ENCODE measurements around the gene SEPTIN6. TPM values are rescaled to one million over a fixed set of nuclear protein-coding genes. Genes with fewer than 3 reads are reported as not detected.
A peak's percentile ranks its signal among the peaks of the same experiment; 100 is the strongest.

SEPTIN6 gene
- total RNA-seq, result 100 to 1,000 TPM; 110 to 233 TPM

DNA sequence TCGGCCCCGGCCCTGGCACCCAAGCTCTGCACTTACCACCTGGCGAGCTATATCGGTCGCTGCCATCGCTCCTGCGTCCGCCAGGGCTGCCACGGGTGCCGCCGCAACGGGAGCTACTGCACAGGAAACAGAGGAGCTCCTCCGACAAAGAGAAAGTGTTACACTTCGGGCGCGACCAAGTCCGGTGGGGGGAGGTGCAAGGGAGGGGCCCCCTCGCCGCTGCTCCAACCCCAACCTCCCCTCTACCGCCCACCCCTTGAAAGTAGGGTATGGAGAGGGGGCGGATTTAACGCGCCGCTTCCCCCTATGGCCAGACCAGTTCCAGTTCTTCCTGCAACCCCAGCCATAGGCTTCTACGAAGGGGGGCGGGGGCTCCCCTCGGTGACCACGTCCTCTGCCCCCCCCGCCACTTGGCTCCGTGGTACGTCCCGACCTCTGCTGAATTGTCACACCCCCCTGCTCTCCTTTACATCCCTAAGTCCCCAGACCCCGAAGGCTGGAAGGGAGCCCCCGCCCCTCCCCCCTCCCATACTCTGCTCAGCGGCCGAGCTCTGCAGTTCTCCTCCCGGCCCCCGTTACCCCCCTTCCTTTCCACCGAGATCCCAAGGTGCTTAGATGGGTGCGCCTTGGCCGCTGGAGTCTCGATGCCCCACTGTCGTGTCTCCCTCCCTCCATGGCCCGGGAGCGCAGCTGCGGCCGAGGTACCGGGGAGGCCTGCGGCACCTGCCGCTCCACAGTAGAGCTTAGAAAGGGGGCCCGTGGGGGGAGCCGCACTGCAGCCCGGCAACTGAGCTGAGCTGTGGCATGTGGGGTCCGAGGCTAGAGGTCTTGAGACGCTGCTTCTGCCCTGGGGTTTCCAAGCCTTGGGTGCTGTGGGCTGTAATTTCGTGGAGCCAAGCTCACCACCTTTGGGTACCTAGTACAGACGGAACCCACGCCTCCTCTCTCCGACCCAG, at the start of gene SEPTIN6:
TSS of gene SEPTIN6 (minus strand) at position 129 of the 956 bp plus-strand sequence. CDS start at position 66, 63 bp downstream.
- Mint-ChIP-seq H3K36me3 (peaks cover 7 to 12% of the 10 kb centered on the region in 2 donors), H3K9me3 (no peaks in the 10 kb centered on the region), H3K27ac (peak within 1 kb of the TSS; percentile 95 to 96)
- peak; percentile 78 to 84 for DNase-seq (ENCODE audit: low spot score in 2 of 2)
- peak; percentile 65 to 76 for ATAC-seq

DNA sequence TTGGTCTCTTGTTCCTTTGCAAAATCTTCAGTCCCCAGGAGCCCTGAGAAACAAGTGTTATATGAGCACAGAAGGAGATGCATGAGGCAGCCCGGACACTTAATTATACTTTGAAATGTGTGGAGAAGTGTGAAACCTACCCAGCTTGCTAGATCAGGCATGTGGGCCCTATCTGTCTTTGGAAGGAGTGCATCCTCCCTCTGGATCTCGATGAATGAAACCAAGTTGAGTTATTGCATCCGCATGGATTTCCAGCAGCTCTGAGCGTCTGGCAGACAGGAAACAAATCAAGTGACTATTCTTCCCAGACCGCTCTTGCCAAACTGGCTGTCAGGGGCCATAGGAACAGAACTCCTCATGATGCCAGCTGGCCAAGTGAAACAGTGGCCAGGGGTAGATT, 45.8 kb upstream of the SEPTIN6 start:
- Mint-ChIP-seq H3K36me3 (no peaks in the 10 kb centered on the region), H3K9me3 (no peaks in the 10 kb centered on the region), H3K27ac (no peak overlapping the region)
- no peak for DNase-seq (ENCODE audit: low spot score in 2 of 2)
- no peak for ATAC-seq

DNA sequence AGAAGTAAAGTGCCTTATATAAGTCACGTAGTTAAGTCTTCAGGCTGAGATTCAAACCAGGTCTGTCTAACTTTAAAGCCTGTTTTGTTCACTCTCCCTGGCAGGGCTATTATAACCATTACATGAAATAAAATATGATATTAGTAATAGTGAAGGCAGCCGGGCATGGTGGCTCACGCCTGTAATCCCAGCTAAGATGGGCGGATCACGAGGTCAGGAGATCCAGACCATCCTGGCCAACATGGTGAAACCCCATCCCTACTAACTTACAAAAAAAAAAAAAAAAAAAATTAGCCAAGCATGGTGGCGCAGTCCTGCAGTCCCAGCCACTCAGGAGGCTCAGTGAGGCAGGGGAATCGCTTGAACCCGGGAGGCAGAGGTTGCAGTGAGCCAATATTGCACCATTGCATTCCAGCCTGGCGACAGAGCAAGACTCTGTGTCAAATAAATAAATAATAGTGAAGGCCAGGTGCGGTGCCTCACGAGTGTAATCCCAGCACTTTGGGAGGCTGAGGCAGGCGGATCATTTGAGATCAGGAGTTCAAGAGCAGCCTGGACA, 43.3 kb upstream of the SEPTIN6 start:
- Mint-ChIP-seq H3K9me3 (no peaks in the 10 kb centered on the region), H3K27ac (no peak overlapping the region), H3K36me3 (no peaks in the 10 kb centered on the region)
- no peak for DNase-seq (ENCODE audit: low spot score in 2 of 2)
- no peak for ATAC-seq

DNA sequence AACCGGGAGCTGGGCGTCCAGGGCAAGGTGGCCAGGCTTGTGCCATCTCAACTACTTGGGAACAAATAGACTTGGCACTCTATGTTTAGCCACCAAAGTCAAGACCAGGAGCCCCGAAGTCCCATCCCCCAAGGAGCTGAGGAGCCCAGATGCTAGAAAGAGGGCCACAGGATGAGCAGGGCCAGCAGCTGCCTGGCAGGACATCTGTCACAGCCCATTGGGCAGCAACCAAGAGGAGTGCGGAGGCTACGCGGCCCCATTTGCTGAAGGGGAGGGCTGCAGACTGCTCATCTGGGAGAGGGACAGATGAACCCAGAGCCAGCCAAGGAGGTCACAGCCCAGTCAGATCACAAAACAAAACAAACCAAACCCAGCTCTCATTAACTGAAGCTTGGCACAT, 42.5 kb upstream of the SEPTIN6 start:
- Mint-ChIP-seq H3K36me3 (no peaks in the 10 kb centered on the region), H3K9me3 (no peaks in the 10 kb centered on the region)
- no peak for ATAC-seq

DNA sequence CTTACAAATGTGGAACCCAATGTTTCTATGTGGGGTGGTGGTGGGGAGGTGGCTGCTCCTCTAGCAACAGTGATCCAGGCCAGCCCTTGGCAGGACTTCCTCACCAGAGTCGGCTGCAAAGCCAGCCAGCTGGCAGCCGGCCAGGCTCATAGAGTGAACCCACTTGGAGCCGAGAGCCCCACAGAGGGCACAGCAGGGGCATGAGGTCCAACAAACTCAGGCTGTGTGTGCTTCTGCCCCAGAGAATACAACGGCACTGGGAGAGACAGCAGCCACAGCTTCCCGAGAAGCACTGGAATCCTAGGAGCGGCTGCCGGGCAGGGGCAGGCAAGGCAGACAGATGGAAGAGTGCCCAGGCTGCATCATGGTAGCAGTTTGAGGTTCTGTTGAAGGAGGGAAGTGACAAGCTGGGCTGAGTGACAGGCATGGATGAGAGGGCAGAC, 42.0 kb upstream of the SEPTIN6 start:
- Mint-ChIP-seq H3K9me3 (no peaks in the 10 kb centered on the region), H3K36me3 (no peaks in the 10 kb centered on the region), H3K27ac (no peak overlapping the region)
- DNase-seq (ENCODE audit: low spot score in 2 of 2) (no peak), ATAC-seq (no peak)

More for the DNA sequence above, 42.5 kb upstream of the SEPTIN6 start:
- no peak overlapping the region for H3K27ac Mint-ChIP-seq
- DNase-seq (ENCODE audit: low spot score in 2 of 2), result no peak

DNA sequence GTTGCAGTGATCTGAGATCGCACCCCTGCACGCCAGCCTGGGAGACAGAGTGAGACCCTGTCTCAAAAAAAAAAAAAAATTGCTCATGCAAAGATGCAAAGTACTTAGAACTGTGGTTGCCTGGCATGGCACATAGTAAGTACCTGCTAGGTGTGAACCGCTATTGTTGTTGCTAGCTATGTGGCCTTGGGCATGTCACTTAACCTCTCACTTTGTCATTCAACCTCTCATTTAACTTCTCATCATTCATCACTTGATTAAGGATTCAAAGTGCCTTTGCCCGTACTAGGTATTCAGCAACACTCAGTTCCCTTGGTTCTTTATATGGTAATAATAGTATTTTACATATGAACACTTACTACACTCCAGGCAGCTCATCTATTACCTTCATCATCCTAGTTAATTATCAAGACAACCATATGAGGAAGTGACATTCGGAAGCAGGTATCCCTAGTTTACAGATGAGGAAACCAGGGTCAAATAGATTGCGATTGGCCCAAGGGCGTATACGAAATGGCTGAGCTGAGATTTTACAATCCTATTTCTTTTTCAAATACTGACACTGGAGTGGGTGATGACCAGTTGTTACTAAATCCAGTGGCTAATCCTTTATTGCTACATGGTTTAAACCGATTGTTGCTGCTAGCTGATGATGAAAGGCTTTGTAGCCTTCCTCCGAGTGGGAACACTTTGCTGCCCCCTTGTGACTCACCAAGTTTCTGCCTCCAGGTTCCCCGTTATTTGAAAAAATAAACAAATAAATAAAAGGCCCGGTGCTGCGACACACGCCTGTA, 36.6 kb upstream of the SEPTIN6 start:
- no peak overlapping the region for H3K27ac Mint-ChIP-seq
- peak; percentile 41 to 45 for ATAC-seq
- no peaks in the 10 kb centered on the region for H3K9me3 Mint-ChIP-seq
- H3K36me3 Mint-ChIP-seq, result no peaks in the 10 kb centered on the region
- peak in 1 of 2 donors; percentile 60 for DNase-seq (ENCODE audit: low spot score in 2 of 2)

DNA sequence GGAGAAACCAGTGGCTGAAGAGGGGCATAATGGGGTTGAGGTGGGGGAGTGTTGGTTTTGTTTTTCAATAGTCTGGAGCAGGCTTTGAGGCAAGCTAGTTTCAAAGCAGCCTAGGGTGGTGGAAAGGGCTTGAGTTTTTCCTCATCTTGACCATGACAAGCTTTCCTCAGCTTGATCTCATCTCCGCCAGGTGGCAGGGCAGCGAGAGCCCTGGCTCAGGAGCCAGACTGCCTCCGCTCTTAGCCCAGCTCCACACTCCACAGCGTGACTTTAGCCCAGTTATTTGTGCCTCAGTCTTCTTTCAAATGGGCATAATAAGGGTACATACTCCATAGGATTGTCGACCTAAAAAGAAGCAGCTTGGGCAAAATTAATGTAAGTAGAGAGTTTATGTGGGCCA, 35.5 kb upstream of the SEPTIN6 start:
- Mint-ChIP-seq H3K27ac (no peak overlapping the region), H3K36me3 (no peaks in the 10 kb centered on the region), H3K9me3 (no peaks in the 10 kb centered on the region)
- ATAC-seq, result no peak
- DNase-seq (ENCODE audit: low spot score in 2 of 2), result no peak

DNA sequence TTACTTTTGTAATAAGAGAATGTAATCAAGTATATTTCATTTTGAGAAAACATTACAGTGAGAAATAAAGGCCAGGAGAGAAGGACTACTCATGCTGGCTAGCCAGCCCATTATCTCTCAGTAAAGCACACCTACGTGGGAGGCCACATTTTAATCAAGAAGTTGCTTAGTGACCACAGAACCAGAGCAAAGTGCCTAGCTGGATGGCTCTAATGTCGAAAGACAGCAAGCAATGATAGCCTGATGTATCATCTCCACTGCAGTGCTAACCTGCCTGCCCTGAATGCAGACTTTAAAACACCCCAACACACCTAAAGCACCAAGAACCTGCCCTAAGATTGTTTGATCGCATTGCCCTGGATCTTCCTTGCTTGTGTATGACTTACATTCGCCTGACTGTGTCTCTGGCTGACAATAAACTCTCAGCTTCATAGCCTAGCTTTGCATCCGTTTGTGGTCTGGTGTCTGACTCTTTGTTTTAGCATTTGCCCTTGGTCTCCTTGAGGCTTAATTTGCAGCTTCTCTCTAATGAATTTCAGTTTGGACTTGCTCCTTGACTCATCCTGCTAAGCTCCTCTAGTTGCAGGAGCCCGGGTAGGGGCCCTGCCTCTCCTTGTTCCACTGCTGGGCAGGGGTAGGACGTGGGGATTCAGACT, 34.1 kb upstream of the SEPTIN6 start:
- Mint-ChIP-seq H3K27ac (no peak overlapping the region), H3K36me3 (no peaks in the 10 kb centered on the region), H3K9me3 (no peaks in the 10 kb centered on the region)
- DNase-seq (ENCODE audit: low spot score in 2 of 2) (peak in 1 of 2 donors; percentile 3), ATAC-seq (peak; percentile 59 to 76)

DNA sequence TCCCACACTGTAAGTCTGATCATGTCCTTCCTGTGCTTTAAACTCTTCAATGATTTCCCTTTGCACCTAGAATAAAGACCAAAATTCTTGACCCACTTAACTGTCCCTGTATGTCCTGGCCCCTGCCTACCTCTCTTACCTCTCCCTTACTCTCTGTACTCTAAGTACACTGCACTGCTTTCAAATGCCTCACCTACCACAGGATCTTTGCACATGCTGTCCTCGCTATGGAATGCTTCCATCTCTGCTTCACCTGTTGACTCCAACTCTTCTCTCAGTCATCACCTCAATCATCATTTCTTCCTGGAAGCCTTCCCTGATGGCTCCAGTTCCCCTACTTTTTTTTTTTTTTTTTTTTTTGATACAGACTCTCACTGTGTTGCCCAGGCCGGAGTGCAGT, 29.0 kb upstream of the SEPTIN6 start:
- Mint-ChIP-seq H3K9me3 (no peaks in the 10 kb centered on the region), H3K27ac (no peak overlapping the region), H3K36me3 (no peaks in the 10 kb centered on the region)
- no peak for ATAC-seq
- no peak for DNase-seq (ENCODE audit: low spot score in 2 of 2)

DNA sequence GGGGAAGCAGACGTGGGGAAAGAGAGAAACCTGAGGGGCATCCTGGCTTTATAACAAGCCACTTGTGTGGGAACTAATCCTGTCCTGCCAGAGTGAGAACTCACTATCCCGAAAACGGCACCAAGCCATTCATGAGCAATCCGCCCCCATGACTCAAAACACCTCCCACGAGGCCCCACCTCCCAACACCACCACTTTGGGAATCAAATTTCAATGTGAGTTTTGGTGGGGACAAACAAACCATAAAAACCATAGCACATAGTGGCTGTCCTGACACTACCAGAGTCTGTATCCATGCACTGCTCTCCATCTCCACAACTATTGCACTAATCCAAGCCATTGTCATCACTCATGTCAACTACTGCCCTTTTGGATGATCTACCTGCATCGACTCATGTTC, 28.5 kb upstream of the SEPTIN6 start:
- H3K36me3 Mint-ChIP-seq, result no peaks in the 10 kb centered on the region
- DNase-seq (ENCODE audit: low spot score in 2 of 2), result no peak
- no peak for ATAC-seq
- no peak overlapping the region for H3K27ac Mint-ChIP-seq
- H3K9me3 Mint-ChIP-seq, result no peaks in the 10 kb centered on the region

DNA sequence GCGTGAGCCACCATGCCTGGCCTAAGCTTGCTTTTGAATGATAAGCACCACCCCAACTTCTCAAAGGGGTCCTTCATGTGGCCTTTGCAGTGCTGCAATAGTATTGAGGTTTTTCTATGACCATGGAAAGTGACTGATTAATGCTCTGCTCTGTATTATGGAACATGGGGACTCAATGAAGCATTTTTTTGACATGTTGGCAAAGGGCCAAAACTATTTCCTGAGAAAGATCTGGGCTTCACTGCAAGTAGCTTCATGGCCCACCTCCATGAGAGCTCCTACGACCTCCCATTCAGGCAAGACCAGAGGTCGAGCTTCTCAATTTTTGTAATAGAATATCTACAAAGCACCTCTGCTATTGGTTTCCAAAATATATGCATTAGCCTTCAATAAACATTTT, 16.7 kb upstream of the SEPTIN6 start:
- no peaks in the 10 kb centered on the region for H3K36me3 Mint-ChIP-seq
- ATAC-seq, result no peak
- no peak for DNase-seq (ENCODE audit: low spot score in 2 of 2)
- no peak overlapping the region for H3K27ac Mint-ChIP-seq
- H3K9me3 Mint-ChIP-seq, result peaks cover 0 to 4% of the 10 kb centered on the region in 2 donors

DNA sequence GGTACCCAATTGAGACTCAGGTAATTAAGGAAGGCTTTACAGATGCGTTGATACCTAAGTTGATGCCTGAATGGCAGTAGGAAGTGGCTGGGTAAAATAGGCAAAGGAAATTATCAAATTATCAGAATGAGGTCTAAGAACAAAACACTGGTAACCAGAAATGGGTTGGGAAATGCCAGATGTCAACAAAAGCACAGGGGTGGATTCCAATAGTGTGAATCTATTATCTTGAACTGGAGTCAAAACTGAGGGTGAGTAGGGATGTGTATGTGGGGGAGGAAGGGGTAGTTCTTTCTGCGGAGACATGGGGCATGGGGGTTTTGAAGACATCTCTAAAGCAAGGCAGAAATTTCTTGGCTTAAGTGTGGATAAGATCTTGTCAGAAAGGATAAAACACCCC, 16.0 kb upstream of the SEPTIN6 start:
- H3K36me3 Mint-ChIP-seq, result no peaks in the 10 kb centered on the region
- H3K27ac Mint-ChIP-seq, result no peak overlapping the region
- no peak for DNase-seq (ENCODE audit: low spot score in 2 of 2)
- no peak for ATAC-seq
- peaks cover 0 to 9% of the 10 kb centered on the region in 2 donors for H3K9me3 Mint-ChIP-seq

DNA sequence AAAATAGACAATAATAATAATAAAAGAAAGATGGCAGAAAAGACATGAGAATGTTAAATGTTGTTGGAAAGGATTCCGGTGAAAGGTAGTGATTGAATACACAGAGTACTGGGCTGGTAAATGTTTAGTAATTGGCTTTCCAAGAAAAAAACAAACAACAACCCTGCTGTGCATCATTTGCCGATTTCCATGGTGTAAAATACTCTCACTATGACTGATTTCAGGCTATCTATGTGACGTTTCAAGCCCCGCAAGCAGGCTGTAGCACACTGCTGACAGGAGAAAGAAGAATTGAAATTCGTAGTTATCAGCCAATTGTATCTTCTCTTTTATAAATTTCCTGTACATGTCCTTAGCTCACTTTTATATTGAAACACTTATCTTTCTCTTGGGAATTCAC, 13.6 kb upstream of the SEPTIN6 start:
- ATAC-seq, result no peak
- DNase-seq (ENCODE audit: low spot score in 2 of 2), result no peak
- H3K36me3 Mint-ChIP-seq, result no peaks in the 10 kb centered on the region
- H3K27ac Mint-ChIP-seq, result no peak overlapping the region
- peaks cover 0 to 9% of the 10 kb centered on the region in 2 donors for H3K9me3 Mint-ChIP-seq

DNA sequence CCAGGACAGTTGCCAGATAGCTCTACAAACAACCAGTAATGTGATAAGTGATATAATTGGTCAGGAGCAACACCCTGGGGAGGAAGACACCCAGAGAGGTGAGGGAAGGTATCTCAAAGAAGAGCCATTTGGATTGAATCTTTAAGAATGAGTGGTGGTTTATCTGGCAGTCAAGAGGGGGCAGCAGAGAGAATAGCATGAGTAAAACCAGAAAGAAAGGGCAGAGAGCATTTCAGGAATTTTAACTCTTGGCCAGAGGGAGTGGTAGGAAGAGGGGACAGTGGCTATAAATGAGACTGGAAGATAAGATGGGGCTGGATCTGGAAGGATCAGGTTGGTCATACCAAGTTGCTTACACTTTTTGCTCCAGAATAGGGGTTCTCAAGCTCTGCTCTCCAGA, 5.9 kb upstream of the SEPTIN6 start:
- peak; percentile 39 to 50 for ATAC-seq

DNA sequence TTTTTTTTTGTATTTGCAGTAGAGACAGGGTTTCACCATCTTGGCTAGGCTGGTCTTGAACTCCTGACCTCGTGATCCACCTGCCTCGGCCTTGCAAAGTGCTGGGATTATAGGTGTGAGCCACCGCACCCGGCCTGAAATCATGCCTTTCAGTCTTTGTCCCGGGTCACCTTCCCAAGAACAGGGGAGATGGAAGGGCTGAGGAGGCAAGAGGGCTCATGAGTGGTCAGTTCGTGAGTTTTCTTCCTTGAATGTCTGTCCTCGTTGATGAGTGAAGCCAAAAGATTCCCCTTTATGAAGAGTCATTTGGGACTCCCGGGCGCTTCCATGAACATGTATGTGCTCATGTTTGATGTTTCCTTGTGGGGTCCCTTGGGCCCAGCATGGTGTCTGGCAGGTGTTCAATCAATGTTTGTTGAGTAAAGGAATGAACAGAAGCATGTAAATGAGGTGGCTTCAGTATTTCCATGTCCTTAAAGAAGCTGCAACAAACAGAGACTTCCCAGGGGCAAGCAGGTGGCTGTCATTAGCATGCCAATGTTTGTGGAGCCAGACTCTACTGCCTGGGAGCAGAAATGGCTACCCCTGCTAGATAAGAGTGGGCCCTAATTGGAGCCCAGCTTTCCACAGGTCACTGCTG, 3.4 kb upstream of the SEPTIN6 start:
- Mint-ChIP-seq H3K27ac (no peak overlapping the region), H3K9me3 (no peaks in the 10 kb centered on the region), H3K36me3 (peaks cover 7% of the 10 kb centered on the region in 2 donors)
- DNase-seq (ENCODE audit: low spot score in 2 of 2) (no peak), ATAC-seq (no peak)

More for the DNA sequence above, 5.9 kb upstream of the SEPTIN6 start:
- Mint-ChIP-seq H3K9me3 (no peaks in the 10 kb centered on the region), H3K36me3 (no peaks in the 10 kb centered on the region), H3K27ac (no peak overlapping the region)
- DNase-seq (ENCODE audit: low spot score in 2 of 2), result no peak

DNA sequence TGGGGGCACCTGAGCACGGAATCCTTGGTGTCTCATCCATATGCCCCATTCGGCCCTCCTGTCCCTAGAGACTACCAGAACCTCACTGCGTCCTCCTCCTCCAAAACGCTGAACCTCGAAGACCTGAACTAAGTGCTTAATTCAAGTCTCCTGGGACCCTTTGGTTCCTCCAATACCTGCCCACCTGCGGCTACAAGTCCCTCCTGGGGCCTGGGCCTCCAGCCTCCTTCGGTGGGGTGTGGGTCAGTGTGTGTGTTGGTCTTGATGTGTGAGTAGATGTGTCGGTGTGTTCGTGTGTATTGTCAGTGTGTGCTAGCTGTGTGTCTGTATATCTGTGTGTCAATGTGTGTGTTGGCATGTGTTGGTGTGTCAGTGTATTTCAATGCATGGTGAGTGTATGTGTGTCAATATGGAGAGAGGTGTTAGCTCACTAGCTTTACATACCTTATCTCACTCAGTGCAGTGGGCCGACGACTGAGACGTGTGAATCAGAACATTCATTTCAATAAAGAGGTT, 2.6 kb upstream of the SEPTIN6 start:
- no peaks in the 10 kb centered on the region for H3K9me3 Mint-ChIP-seq
- ATAC-seq (no peak), DNase-seq (ENCODE audit: low spot score in 2 of 2) (no peak)
- peaks cover 7 to 12% of the 10 kb centered on the region in 2 donors for H3K36me3 Mint-ChIP-seq
- no peak overlapping the region for H3K27ac Mint-ChIP-seq

All from activated naive CD4-positive, alpha-beta T cell treated with anti-CD3 and anti-CD28 coated beads, Interleukin-2, amount 50 U/mL, for 72 hours (primary cell).